Measurements from ENCODE around the gene TRIB2.

GRCh38 chr2:12718015-12718671, 1.4 kb downstream of the TRIB2 start:
- TF ChIP-seq, protein P1, sequence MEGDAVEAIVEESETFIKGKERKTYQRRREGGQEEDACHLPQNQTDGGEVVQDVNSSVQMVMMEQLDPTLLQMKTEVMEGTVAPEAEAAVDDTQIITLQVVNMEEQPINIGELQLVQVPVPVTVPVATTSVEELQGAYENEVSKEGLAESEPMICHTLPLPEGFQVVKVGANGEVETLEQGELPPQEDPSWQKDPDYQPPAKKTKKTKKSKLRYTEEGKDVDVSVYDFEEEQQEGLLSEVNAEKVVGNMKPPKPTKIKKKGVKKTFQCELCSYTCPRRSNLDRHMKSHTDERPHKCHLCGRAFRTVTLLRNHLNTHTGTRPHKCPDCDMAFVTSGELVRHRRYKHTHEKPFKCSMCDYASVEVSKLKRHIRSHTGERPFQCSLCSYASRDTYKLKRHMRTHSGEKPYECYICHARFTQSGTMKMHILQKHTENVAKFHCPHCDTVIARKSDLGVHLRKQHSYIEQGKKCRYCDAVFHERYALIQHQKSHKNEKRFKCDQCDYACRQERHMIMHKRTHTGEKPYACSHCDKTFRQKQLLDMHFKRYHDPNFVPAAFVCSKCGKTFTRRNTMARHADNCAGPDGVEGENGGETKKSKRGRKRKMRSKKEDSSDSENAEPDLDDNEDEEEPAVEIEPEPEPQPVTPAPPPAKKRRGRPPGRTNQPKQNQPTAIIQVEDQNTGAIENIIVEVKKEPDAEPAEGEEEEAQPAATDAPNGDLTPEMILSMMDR (IDR thresholded peaks at IDR 0.05; ENCODE audit: low read depth, low read length), result no peak
- no peak for TF ChIP-seq MAX (IDR thresholded peaks at IDR 0.05; ENCODE audit: low read depth, low read length)
